K562 (cell line): ENCODE measurements around the gene SLC1A5. TPM values are rescaled to one million over a fixed set of nuclear protein-coding genes. Genes with fewer than 3 reads are reported as not detected.

Source experiments
- ATAC-seq: fragments of 200-7000 bp; cut with Tn5 transposase; 3 replicates; pipeline ENCODE4 v1.9.1; 2020; ENCODE audit warnings: moderate library complexity
- BruUV-seq: library from RNA; stranded (reverse); fragments of 400-500 nt; replicated peaks from 2 replicates; lab custom pipeline; 2021; lab: Mats Ljungman, UMichigan
- CTCF ChIA-PET: fragments of 300-600 bp; formaldehyde crosslinking; extraction: SDS; loops from one replicate; lab custom pipeline; 2021; ENCODE audit warnings: low intra/inter-chr PET ratio; lab: Yijun Ruan, JAX
- POLR2A ChIA-PET: fragments of 300-600, 350-650 bp; sonication (Branson Sonifier 250); formaldehyde crosslinking; extraction: SDS; loops from one replicate; lab custom pipeline; 2021; ENCODE audit warnings: antibody characterized with exemption, inconsistent platforms; lab: Yijun Ruan, JAX
- DNase-seq, 4 experiments: peaks; one replicate each; pipeline versions ENCODE4 v3.0.0 to v3.0.0-alpha.2; 2011 to 2018; ENCODE audit warnings: low spot score in 3 of 4, mixed read lengths in 3 of 4; ENCODE audit errors: extremely low read depth in 1 of 4
- FAIRE-seq: peaks from 2 replicates; lab custom pipeline; 2011; peaks lifted over from hg19 to GRCh38; lab: Jason Lieb, UNC
- H2AFZ ChIP-seq: 2 replicates; pipeline ENCODE4 v1.6.0; 2011; ENCODE audit warnings: low read depth, low read length, control low read depth, inconsistent platforms
- H3K27ac ChIP-seq: fragments of 200-600 bp; 3 replicates; pipeline ENCODE4 v1.8.0; 2011; ENCODE audit warnings: low read depth, mild to moderate bottlenecking, control low read depth, inconsistent platforms, low read length, moderate library complexity, mixed read lengths; ENCODE audit errors: extremely low read depth
- H3K27me3 ChIP-seq, 2 experiments: fragments of 300-600 bp in 1 of 2; 2 replicates in 1 of 2; 3 replicates in 1 of 2; pipeline versions ENCODE4 v1.6.0 to v1.8.0; 2011; ENCODE audit warnings: inconsistent platforms in 2 of 2, low read length in 2 of 2, mild to moderate bottlenecking in 1 of 2, mixed read lengths in 1 of 2, moderate library complexity in 1 of 2; ENCODE audit not compliant: control insufficient read depth in 2 of 2, insufficient read depth in 2 of 2
- H3K36me3 ChIP-seq: fragments of 300-600 bp; 3 replicates; pipeline ENCODE4 v1.8.0; 2011; ENCODE audit warnings: mild to moderate bottlenecking, low read length, inconsistent platforms; ENCODE audit not compliant: control insufficient read depth, insufficient read depth
- H3K4me1 ChIP-seq, 2 experiments: fragments of 200-600 bp in 1 of 2; replicated peaks in 1 of 2; 2 replicates in 1 of 2; 3 replicates in 1 of 2; pipeline versions ENCODE4 v1.5.1 to v1.8.0; 2011; ENCODE audit warnings: inconsistent platforms in 2 of 2, low read length in 2 of 2, mild to moderate bottlenecking in 1 of 2, mixed read lengths in 1 of 2, moderate library complexity in 1 of 2; ENCODE audit not compliant: control insufficient read depth in 2 of 2, insufficient read depth in 2 of 2
- H3K4me2 ChIP-seq: 2 replicates; pipeline ENCODE4 v1.6.1; 2011; ENCODE audit warnings: low read length, control low read depth, inconsistent platforms, mixed read lengths; ENCODE audit not compliant: insufficient read depth
- H3K4me3 ChIP-seq: fragments of 200-600 bp; sonication (generic), shearing (Covaris generic); 2 replicates; pipeline ENCODE4 v1.5.1; 2016; ENCODE audit warnings: control low read depth, inconsistent platforms
- H3K79me2 ChIP-seq: fragments of 200-600 bp; 3 replicates; pipeline ENCODE4 v1.8.0; 2011; ENCODE audit warnings: low read length, inconsistent platforms; ENCODE audit not compliant: control insufficient read depth, insufficient read depth
- H3K9ac ChIP-seq, 2 experiments: 2 replicates each; pipeline versions ENCODE4 v1.6.0 to v1.6.1; 2011; ENCODE audit warnings: low read depth in 2 of 2, low read length in 2 of 2, control low read depth in 1 of 2, inconsistent platforms in 1 of 2, mild to moderate bottlenecking in 1 of 2, mixed read lengths in 1 of 2; ENCODE audit not compliant: insufficient read depth in 1 of 2
- H3K9me1 ChIP-seq: one replicate; pipeline ENCODE4 v1.6.0; 2011; ENCODE audit warnings: inconsistent platforms, mild to moderate bottlenecking, low read length, moderate library complexity; ENCODE audit not compliant: control insufficient read depth, insufficient read depth
- H3K9me3 ChIP-seq: replicated peaks from 2 replicates; pipeline ENCODE4 v1.5.1; 2011; ENCODE audit warnings: low read depth, low read length, inconsistent platforms; ENCODE audit not compliant: control insufficient read depth, insufficient read depth
- H4K20me1 ChIP-seq: replicated peaks from 2 replicates; pipeline ENCODE4 v1.6.1; 2011; ENCODE audit warnings: low read length, inconsistent platforms, mixed read lengths; ENCODE audit not compliant: control insufficient read depth, insufficient read depth
- CREBBP ChIP-seq: IDR thresholded peaks from one replicate; pipeline ENCODE4 v1.6.1; 2012; ENCODE audit warnings: low read depth, mild to moderate bottlenecking, control low read depth, inconsistent platforms, low read length
- EZH2 ChIP-seq: IDR thresholded peaks from 2 replicates; pipeline ENCODE4 v1.6.1; 2012; ENCODE audit warnings: low read depth, mild to moderate bottlenecking, inconsistent platforms, low read length, borderline replicate concordance
- NCOA2 ChIP-seq, 2 experiments: fragments of 450-650 bp; IDR thresholded peaks; 2 replicates each; pipeline ENCODE4 v1.6.1; 2018; ENCODE audit warnings: mild to moderate bottlenecking in 2 of 2, moderate library complexity in 1 of 2; ENCODE audit not compliant: partially characterized antibody in 2 of 2
- SIN3B ChIP-seq: fragments of 450-650 bp; IDR thresholded peaks from 2 replicates; pipeline ENCODE4 v1.6.1; 2017; ENCODE audit warnings: low read depth, mild to moderate bottlenecking, moderate library complexity
- ZNF197 ChIP-seq: fragments of 200-800 bp; sonication (Bioruptor generic); IDR thresholded peaks from 2 replicates; pipeline ENCODE4 v1.6.1; 2016; ENCODE audit warnings: low read depth, missing genetic modification characterization, missing compliant biosample characterization
- ZNF780A ChIP-seq: fragments of 250-450 bp; sonication (Bioruptor Pico); IDR thresholded peaks from 2 replicates; pipeline ENCODE4 v1.5.0; 2021; ENCODE audit warnings: mild to moderate bottlenecking
- WGBS: fragments of 100-300 bp; shearing (Covaris generic); methylation state at CpG from one replicate; pipeline ENCODE4 v1.1.6; 2016; ENCODE audit warnings: low coverage, mixed read lengths; ENCODE audit not compliant: insufficient coverage; ENCODE audit errors: missing lambda C conversion rate; 5-methylcytosine and 5-hydroxymethylcytosine counted together
- in situ Hi-C: fragments of 300-500 bp; cut with MboI; formaldehyde crosslinking; loops from 4 replicates; pipeline ENCODE4 v1.15.0; 2018; ENCODE audit warnings: inconsistent platforms, mixed read lengths
- intact Hi-C: fragments of 100-400 bp; cut with micrococcal nuclease; formaldehyde crosslinking; loops from 2 replicates; pipeline ENCODE4 v1.14.2; 2022
- polyA plus RNA-seq, 8 experiments: library from polyadenylated mRNA; depleted of rRNA in 4 of 8; stranded (reverse) in 5 of 8; unstranded in 3 of 8; fragments of >200 nt; fragmentation: Nextera tagmentation in 2 of 8; fragmentation: Illumina TruSeq in 1 of 8; extraction: Ambion mirVana in 2 of 8; extraction: Trizol in 1 of 8; gene quantifications; 2 replicates each; pipeline versions ENCODE4 v1.2.1 to v1.2.3, GENCODE V29; 2011 to 2014; ENCODE audit warnings: inconsistent platforms in 1 of 8, missing spikeins in 1 of 8
- total RNA-seq, 7 experiments: library from RNA; depleted of rRNA in 6 of 7; stranded (reverse); fragments of >200 nt in 6 of 7; fragmentation: Illumina TruSeq in 2 of 7; extraction: Trizol in 2 of 7; gene quantifications; 2 replicates each; pipeline versions ENCODE4 v1.2.1 to v1.2.3, GENCODE V29; 2011 to 2021; ENCODE audit warnings: low replicate concordance in 1 of 7

The SLC1A5 gene
- total and polyA plus RNA-seq, 9 of the 15 experiments (the other 6 are each of a cell fraction or from before 2014, with no cell fraction given), result 31.2 to 417 (median 134) TPM

- TF ChIP-seq ZNF780A (CRISPR knock-in tag) (no peak), ZNF197 (no peak), SIN3B (no peak), EZH2 (no peak), CREBBP (no peak), NCOA2 (IDR thresholded peaks at IDR 0.05; ENCODE audit: partially characterized antibody in 2 of 2) (no peak)
- TF ChIP-seq, all 486 proteins: peak for 0
- CTCF ChIA-PET, result interaction anchor here (1.1 kb wide), 1 partner anchor 81 kb away, joined by 4 read pairs; no protein-coding TSS in a partner anchor
- intact Hi-C loops (no loop called here), in situ Hi-C loops (no loop called here)
- peaks cover 3% of the 10 kb centered on the region for H3K9me1 ChIP-seq
- FAIRE-seq, result no peak
- H3K79me2 ChIP-seq, result peaks cover 16% of the 10 kb centered on the region
- TSS peak; percentile 88 for BruUV-seq
- H3K4me3 ChIP-seq, result no peak overlapping the region
- POLR2A ChIA-PET, result interaction anchor here (2.3 kb wide), 1 partner anchor 50 kb away, joined by 5 read pairs; the partner anchor contains the start of gene SLC1A5
- H3K9me3 ChIP-seq, result no peaks in the 10 kb centered on the region
- H3K4me1 ChIP-seq, result peaks cover 19 to 21% of the 10 kb centered on the region in 2 experiments
- no peak overlapping the region for H3K27ac ChIP-seq
- peak overlapping the region in 1 of 2 experiments; percentile 40; a peak in 1 of 4 replicates for H3K9ac ChIP-seq
- ATAC-seq, result no peak
- H3K36me3 ChIP-seq, result peaks cover 54% of the 10 kb centered on the region
- H3K4me2 ChIP-seq, result no peak overlapping the region
- H3K27me3 ChIP-seq, result no peaks in the 10 kb centered on the region
- 92% methylated on average over 15 of the region's 20 CpGs for WGBS
- 0 out of 2 replicates have a peak, but pooled peaks cover 4% of the 10 kb centered on the region for H4K20me1 ChIP-seq
- peak in 1 of 4 experiments; percentile 20 for DNase-seq
- no peak overlapping the region for H2AFZ ChIP-seq
Measured at GRCh38 chr19:46838160-46838559, 49.8 kb upstream of the SLC1A5 start.
